VCaP (cell line): Measurements from ENCODE around the gene DHX15.

Experiments used
- H3K27ac ChIP-seq: fragments of 450-650 bp; 2 replicates; pipeline ENCODE4 v1.5.1; 2017
- CTCF ChIP-seq: fragments of 450-650 bp; conservative IDR thresholded peaks from 2 replicates; pipeline ENCODE4 v1.5.1; 2017; ENCODE audit warnings: mild to moderate bottlenecking, moderate library complexity

The DHX15 gene

GRCh38 chr4:24583451-24584210 is 723 bp downstream of the DHX15 start:
- peak overlapping the region; percentile 96 for H3K27ac ChIP-seq
- no peak; the same call in 1 of the 2 replicates for TF ChIP-seq CTCF

- H3K27ac ChIP-seq, result peak overlapping the region; percentile 96
- no peak for TF ChIP-seq CTCF
These were observed 2.0 kb downstream of the DHX15 start for GRCh38 chr4:24582235-24582832.

GRCh38 chr4:24578364-24578763 is 6.0 kb downstream of the DHX15 start:
- no peak for TF ChIP-seq CTCF
- no peak overlapping the region for H3K27ac ChIP-seq

- no peak overlapping the region for H3K27ac ChIP-seq
- TF ChIP-seq CTCF, result no peak
These were observed 8.1 kb downstream of the DHX15 start for GRCh38 chr4:24576276-24576675.

- TF ChIP-seq CTCF, result no peak
- H3K27ac ChIP-seq, result no peak overlapping the region
These were observed 10.1 kb downstream of the DHX15 start for GRCh38 chr4:24574236-24574635.

- no peak for TF ChIP-seq CTCF
- no peak overlapping the region for H3K27ac ChIP-seq
These were observed 10.8 kb downstream of the DHX15 start for GRCh38 chr4:24573582-24573981.

- H3K27ac ChIP-seq, result no peak overlapping the region
- no peak for TF ChIP-seq CTCF
These were observed 13.6 kb downstream of the DHX15 start for GRCh38 chr4:24570574-24571236.
